Measurements from ENCODE around the gene KRTAP5-10.
"Not testable (repeated sequence)": the region's sequence is repeated elsewhere in the genome, so short reads cannot be mapped to it uniquely, and the experiment has no call there.

The KRTAP5-10 gene

GRCh38 chr11:71614366-71614917, 49.1 kb downstream of the KRTAP5-10 start:
- H3K4me2 ChIP-seq (ENCODE audit: low read depth, low read length, poor library complexity, severe bottlenecking); H3K9me3 ChIP-seq (ENCODE audit: insufficient read depth, low read depth, low read length); H3K36me3 ChIP-seq (ENCODE audit: insufficient read depth, low read length); H3F3A ChIP-seq (ENCODE audit: low read depth); H3K9me2 ChIP-seq (replicated peaks; ENCODE audit: low read depth, low read length); H3K9ac ChIP-seq (ENCODE audit: low read depth, low read length, poor library complexity, severe bottlenecking); H3K4me1 ChIP-seq (ENCODE audit: insufficient read depth, low read length, poor library complexity, severe bottlenecking); H3K79me2 ChIP-seq (ENCODE audit: insufficient read depth, low read length); H4K20me1 ChIP-seq (ENCODE audit: insufficient read depth, low read length, poor library complexity, severe bottlenecking); H2AFZ ChIP-seq (ENCODE audit: low read length); H3K27me3 ChIP-seq (ENCODE audit: insufficient read depth, low read length, poor library complexity, severe bottlenecking); H3K4me3 ChIP-seq (ENCODE audit: low read length, poor library complexity, severe bottlenecking): not testable (repeated sequence)

- H2AFZ ChIP-seq (ENCODE audit: low read length); H3F3A ChIP-seq (ENCODE audit: low read depth); H3K36me3 ChIP-seq (ENCODE audit: insufficient read depth, low read length); H3K27me3 ChIP-seq (ENCODE audit: insufficient read depth, low read length, poor library complexity, severe bottlenecking); H3K9me2 ChIP-seq (replicated peaks; ENCODE audit: low read depth, low read length); H3K4me1 ChIP-seq (ENCODE audit: insufficient read depth, low read length, poor library complexity, severe bottlenecking); H4K20me1 ChIP-seq (ENCODE audit: insufficient read depth, low read length, poor library complexity, severe bottlenecking); H3K79me2 ChIP-seq (ENCODE audit: insufficient read depth, low read length); H3K4me3 ChIP-seq (ENCODE audit: low read length, poor library complexity, severe bottlenecking); H3K4me2 ChIP-seq (ENCODE audit: low read depth, low read length, poor library complexity, severe bottlenecking); H3K9ac ChIP-seq (ENCODE audit: low read depth, low read length, poor library complexity, severe bottlenecking); H3K9me3 ChIP-seq (ENCODE audit: insufficient read depth, low read depth, low read length): not testable (repeated sequence)
These were observed 49.6 kb downstream of the KRTAP5-10 start for GRCh38 chr11:71615003-71615402.

Data from Loucy (cell line).